AG09309 (cell line): ENCODE data around the gene APOO.

ENCODE experiments used
- DNase-seq: peaks from one replicate; pipeline ENCODE4 v3.0.0-alpha.2; 2010; ENCODE audit warnings: low read depth
- H3K4me3 ChIP-seq: 2 replicates; pipeline ENCODE4 v1.5.1; 2011; ENCODE audit warnings: mild to moderate bottlenecking, low read depth, low read length, moderate library complexity; ENCODE audit not compliant: control insufficient read depth
- TF ChIP-seq, protein P1 (sequence below): IDR thresholded peaks from 2 replicates; pipeline ENCODE4 v1.5.1; 2011; ENCODE audit warnings: mild to moderate bottlenecking, low read depth, low read length, inconsistent platforms; ENCODE audit not compliant: insufficient read depth, control insufficient read depth; ENCODE audit errors: missing control alignments

APOO gene

DNA sequence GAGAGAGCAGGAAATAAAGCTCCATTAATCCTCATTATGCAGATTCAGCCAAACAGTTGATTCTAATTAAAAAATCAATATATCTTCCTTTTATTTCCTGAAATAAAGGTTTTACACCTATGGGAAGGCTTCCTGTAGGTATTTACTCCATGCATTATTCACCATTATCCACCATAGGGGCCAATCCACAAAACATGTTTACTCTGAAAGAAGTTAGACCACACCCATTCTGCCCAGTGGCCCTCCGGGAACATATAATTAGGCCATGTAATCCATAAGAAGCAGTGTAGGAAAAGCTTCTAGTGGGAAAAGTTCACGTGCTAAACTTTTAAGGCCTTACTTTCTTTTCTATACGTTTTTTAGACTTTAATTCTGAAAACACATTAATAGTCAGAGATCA lies 67.1 kb downstream of the APOO start:
- TF ChIP-seq, protein P1, sequence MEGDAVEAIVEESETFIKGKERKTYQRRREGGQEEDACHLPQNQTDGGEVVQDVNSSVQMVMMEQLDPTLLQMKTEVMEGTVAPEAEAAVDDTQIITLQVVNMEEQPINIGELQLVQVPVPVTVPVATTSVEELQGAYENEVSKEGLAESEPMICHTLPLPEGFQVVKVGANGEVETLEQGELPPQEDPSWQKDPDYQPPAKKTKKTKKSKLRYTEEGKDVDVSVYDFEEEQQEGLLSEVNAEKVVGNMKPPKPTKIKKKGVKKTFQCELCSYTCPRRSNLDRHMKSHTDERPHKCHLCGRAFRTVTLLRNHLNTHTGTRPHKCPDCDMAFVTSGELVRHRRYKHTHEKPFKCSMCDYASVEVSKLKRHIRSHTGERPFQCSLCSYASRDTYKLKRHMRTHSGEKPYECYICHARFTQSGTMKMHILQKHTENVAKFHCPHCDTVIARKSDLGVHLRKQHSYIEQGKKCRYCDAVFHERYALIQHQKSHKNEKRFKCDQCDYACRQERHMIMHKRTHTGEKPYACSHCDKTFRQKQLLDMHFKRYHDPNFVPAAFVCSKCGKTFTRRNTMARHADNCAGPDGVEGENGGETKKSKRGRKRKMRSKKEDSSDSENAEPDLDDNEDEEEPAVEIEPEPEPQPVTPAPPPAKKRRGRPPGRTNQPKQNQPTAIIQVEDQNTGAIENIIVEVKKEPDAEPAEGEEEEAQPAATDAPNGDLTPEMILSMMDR, result no peak
- H3K4me3 ChIP-seq, result no peak overlapping the region
- DNase-seq, result no peak

- TF ChIP-seq, protein P1, result no peak
- H3K4me3 ChIP-seq, result no peak overlapping the region
- no peak for DNase-seq
Observed at GRCh38 chrX:23838953-23839352, 68.8 kb downstream of the APOO start.

DNA sequence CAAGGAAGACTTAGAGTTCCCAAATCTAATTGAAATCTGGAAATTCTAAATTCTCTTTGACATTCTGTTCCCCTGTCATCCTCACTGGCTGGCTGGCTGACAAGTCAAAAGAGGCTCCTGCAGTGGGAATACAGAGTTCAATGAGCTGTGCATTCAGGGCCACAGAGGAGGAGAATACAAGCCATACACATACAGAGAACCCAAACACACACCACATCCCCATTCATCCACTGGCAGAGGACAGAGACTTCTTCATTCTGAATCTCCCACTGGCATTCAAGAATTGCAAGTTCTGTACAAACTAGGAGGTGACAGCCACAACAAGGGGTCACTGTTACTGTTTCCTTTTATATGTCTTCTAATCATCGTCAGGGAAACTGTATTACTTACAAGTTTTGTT lies 75.0 kb downstream of the APOO start:
- TF ChIP-seq, protein P1, result no peak
- no peak for DNase-seq
- H3K4me3 ChIP-seq, result no peak overlapping the region

DNA sequence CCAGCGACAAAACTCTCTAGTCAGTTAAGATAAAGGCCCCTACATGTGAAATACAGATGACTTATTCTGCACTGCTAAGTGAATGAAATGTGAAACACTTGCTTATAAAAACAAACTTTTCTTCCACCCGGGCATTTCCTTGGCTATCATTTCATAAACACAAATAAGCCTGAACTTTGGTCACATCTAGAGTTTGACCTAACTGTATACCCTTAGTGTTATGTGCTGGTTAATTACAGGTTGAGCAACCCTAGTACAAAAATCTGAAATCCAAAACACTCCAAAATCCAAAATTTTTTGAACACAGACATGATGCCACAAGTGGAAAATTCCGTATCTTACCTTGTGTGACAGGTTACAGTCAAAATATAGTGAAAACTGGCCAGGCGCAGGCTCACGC lies 78.9 kb downstream of the APOO start:
- H3K4me3 ChIP-seq, result no peak overlapping the region
- DNase-seq, result no peak
- TF ChIP-seq, protein P1, result no peak

DNA sequence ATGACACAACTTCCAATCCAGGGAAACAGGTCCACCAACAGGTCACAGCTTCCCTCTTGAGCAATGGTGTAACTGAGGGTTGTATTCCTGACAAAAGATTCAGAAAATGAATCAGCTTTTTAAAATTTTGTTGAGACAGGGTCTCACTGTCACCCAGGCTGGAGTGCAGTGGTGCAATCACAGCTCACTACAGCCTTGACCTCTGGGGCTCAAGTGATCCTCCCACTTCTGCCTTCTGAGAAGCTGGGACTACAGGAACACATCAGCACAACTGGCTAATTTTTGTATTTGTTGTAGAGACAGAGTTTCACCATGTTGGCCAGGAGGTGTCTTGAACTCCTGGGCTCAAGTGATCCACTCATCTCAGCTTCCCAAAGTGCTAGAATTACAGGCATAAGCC lies 81.1 kb downstream of the APOO start:
- TF ChIP-seq, protein P1, result no peak
- no peak overlapping the region for H3K4me3 ChIP-seq
- DNase-seq, result no peak

GRCh38 chrX:23826216-23826615 lies 81.5 kb downstream of the APOO start:
- no peak for DNase-seq
- H3K4me3 ChIP-seq, result no peak overlapping the region
- TF ChIP-seq, protein P1, result no peak

DNA sequence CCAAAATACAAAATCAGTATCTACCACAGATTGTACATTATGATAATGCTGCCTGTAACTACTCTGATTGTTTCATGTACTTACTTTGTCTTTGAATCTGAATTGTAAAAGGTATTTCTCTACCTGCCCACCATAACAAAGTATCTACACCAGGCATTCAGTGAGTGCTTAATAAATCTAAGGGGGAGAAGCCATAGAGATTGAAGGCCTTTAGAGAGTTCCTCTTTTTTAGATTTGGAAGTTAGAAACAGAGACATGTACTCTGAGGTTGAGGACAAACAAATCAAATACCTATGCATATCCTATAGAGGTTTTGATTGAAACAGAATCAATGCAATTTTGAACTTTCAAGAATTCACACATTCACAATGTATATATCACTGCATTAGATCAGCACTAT lies 82.1 kb downstream of the APOO start:
- TF ChIP-seq, protein P1, result no peak
- DNase-seq, result no peak

More for the DNA sequence above, 82.1 kb downstream of the APOO start:
- no peak overlapping the region for H3K4me3 ChIP-seq
